PFSK-1 (cell line): ENCODE results near the gene MS4A8.

Experiments
- POLR2AphosphoS5 ChIP-seq: IDR thresholded peaks from 2 replicates; pipeline ENCODE4 v1.6.1; 2012; ENCODE audit warnings: low read depth, mild to moderate bottlenecking, control low read depth, low read length, moderate library complexity
- SIN3A ChIP-seq: IDR thresholded peaks from 2 replicates; pipeline ENCODE4 v1.6.1; 2012; ENCODE audit warnings: mild to moderate bottlenecking, low read length, moderate library complexity, borderline replicate concordance; ENCODE audit not compliant: insufficient read depth
- TAF1 ChIP-seq: IDR thresholded peaks from 2 replicates; pipeline ENCODE4 v1.6.1; 2012; ENCODE audit warnings: low read length, control low read depth, borderline replicate concordance; ENCODE audit not compliant: insufficient read depth

GRCh38 chr11:60744114-60744513 lies 44.7 kb downstream of the MS4A8 start:
- TF ChIP-seq TAF1 (no peak), POLR2AphosphoS5 (no peak), SIN3A (no peak)
